ENCODE results near the gene ZCCHC10. TPM values are rescaled to one million over a fixed set of nuclear protein-coding genes. Genes with fewer than 3 reads are reported as not detected.

Gene ZCCHC10
- total RNA-seq, result 7.9 and 8.9 TPM in 2 replicates

DNA sequence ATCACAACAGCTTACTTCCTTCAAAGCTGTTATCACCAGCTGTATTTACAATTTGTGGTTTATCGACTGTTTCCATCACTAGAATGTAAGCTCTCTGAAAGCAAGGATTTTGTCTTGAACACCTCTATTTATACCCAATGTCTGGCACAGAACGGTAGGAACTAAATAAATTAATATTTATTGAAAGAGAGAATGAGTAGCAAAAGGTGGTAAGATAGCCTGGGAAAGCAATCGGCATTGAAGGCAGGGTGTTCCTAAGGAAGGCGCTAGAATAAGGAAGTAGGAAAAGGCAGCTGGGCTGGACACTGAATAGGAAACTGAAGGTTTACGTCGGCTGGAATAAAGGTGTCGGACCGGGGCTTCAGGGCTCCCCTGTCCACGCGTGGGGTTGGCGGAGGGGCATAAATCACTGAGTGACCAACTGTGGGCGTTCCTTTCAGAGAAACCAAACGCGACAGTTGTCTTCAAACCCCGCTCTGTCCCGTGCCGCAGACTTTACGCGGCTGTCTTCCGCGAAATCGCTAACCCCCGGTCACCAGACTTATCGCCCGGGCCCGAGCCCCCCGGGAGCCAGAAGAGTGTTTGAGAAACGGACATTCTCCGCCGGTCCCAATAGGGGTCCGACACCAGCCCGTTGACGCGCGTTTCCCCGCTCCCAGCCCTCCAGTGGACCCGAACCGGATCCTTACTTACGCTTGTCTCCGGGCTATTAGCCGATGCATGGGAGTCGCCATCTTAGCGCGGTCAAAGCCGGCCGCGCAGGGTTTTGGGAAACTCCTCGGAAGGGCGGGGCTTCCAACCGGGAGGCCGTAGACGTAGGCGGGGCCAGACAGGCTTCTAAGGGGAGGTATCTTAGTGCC is at the start of gene ZCCHC10:
TSS of gene ZCCHC10 (minus strand) at position 746 of the 860 bp plus-strand sequence. CDS start at position 734, 12 bp downstream.

DNA sequence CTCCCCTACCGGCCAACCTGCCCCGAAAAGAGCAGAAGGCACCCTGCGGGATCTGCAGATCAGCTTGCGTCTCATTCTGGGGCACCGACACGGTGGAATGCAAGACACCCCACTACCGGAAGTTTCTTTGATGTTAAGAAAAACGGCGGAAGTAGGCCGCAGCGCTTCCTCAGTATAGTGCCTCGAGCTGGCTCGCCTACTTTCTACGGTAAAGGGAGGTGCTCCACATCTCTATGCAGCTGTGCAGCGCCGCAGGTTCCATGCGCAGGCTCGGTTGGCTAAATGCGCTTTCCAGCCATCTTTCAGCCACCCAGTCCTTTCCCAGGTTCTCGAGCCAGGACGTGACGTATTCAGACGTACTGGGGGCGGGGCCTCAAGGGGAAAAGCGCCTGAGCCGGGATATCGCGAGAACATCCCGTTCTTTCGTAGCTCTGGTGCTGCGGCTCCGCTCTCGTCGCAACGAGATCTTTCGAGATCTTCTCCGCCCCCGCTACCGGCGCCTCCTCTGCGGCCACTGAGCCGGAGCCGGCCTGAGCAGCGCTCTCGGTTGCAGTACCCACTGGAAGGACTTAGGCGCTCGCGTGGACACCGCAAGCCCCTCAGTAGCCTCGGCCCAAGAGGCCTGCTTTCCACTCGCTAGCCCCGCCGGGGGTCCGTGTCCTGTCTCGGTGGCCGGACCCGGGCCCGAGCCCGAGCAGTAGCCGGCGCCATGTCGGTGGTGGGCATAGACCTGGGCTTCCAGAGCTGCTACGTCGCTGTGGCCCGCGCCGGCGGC is 25.4 kb upstream of the ZCCHC10 start, which contains the start of gene HSPA4:
TSS of gene HSPA4 (plus strand) at position 472 of the 775 bp plus-strand sequence. CDS start at position 710, 238 bp downstream.

GRCh38 chr5:132963171-132964104 is 62.9 kb downstream of the ZCCHC10 start, which contains the start of gene AFF4:
TSS of gene AFF4 (minus strand) at chr5:132963634. CDS start at chr5:132937189, 26,445 bp downstream.

Other genes starting within 250 kb of the ZCCHC10 start
- 41.9 and 45.1 TPM in 2 replicates for gene SEPTIN8, start 249.3 kb downstream of the ZCCHC10 start, total RNA-seq
- under 0.01 TPM in 1 of 2 replicates, not detected in the other for gene SOWAHA, start 213.2 kb downstream of the ZCCHC10 start, total RNA-seq
- gene SHROOM1, start 195.9 kb downstream of the ZCCHC10 start, total RNA-seq, result 8.1 and 12.9 TPM in 2 replicates
- 0.15 and 0.17 TPM in 2 replicates for gene GDF9, start 160.1 kb downstream of the ZCCHC10 start, total RNA-seq
- gene UQCRQ, start 159.9 kb downstream of the ZCCHC10 start, total RNA-seq, result 186 and 237 TPM in 2 replicates
- 0.34 and 0.45 TPM in 2 replicates for gene LEAP2, start 152.9 kb downstream of the ZCCHC10 start, total RNA-seq
- gene AFF4, start 62.9 kb downstream of the ZCCHC10 start, total RNA-seq, result 19.6 and 23.9 TPM in 2 replicates
- 63.8 and 77.5 TPM in 2 replicates for gene HSPA4, start 25.5 kb upstream of the ZCCHC10 start, total RNA-seq

All from bronchus fibroblast of lung (primary cell).